Activated naive CD4-positive, alpha-beta T cell treated with anti-CD3 and anti-CD28 coated beads, Interleukin-2, amount 50 U/mL, for 24 hours (primary cell): ENCODE data around the gene ERMARD.
A peak's percentile ranks its signal among the peaks of the same experiment; 100 is the strongest.

Experiments used
- H3K27ac Mint-ChIP-seq: one replicate; pipeline ENCODE4 v1.8.0; 2021; ENCODE audit warnings: mild to moderate bottlenecking, mixed read lengths
- H3K27me3 Mint-ChIP-seq: one replicate; pipeline ENCODE4 v1.8.0; 2021; ENCODE audit warnings: mixed read lengths
- H3K36me3 Mint-ChIP-seq: one replicate; pipeline ENCODE4 v1.8.0; 2021; ENCODE audit warnings: mixed read lengths
- H3K4me1 Mint-ChIP-seq: one replicate; pipeline ENCODE4 v1.8.0; 2021; ENCODE audit warnings: mixed read lengths
- H3K4me3 Mint-ChIP-seq: one replicate; pipeline ENCODE4 v1.8.0; 2021; ENCODE audit warnings: mild to moderate bottlenecking, mixed read lengths
- H3K9me3 Mint-ChIP-seq: one replicate; pipeline ENCODE4 v1.8.0; 2021; ENCODE audit warnings: mixed read lengths

The ERMARD gene

DNA sequence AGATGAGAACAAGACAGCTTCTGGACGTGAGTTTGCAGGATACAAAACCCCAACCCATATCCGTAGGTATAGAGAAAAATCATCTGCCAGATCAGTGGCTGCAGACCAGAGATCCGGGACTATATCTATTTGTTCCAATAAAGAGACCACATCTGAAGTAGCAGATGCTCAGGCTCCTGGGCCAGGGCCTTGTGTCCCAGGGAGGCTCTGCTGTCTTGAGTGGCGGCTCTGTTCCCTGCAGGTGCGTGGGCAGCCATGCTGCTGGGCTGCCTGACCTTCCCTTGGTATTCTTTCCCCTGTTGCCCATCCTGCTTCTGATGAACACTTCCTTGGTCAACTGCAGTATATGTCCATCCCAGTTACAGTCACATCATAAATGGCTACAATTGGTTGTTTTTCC lies 34.9 kb downstream of the ERMARD start:
- H3K4me3 Mint-ChIP-seq: no peak overlapping the region
- H3K36me3 Mint-ChIP-seq: peaks cover 7% of the 10 kb centered on the region
- H3K4me1 Mint-ChIP-seq: peaks cover 14% of the 10 kb centered on the region
- peaks cover 6% of the 10 kb centered on the region for H3K27me3 Mint-ChIP-seq
- H3K27ac Mint-ChIP-seq: no peak overlapping the region
- no peaks in the 10 kb centered on the region for H3K9me3 Mint-ChIP-seq

DNA sequence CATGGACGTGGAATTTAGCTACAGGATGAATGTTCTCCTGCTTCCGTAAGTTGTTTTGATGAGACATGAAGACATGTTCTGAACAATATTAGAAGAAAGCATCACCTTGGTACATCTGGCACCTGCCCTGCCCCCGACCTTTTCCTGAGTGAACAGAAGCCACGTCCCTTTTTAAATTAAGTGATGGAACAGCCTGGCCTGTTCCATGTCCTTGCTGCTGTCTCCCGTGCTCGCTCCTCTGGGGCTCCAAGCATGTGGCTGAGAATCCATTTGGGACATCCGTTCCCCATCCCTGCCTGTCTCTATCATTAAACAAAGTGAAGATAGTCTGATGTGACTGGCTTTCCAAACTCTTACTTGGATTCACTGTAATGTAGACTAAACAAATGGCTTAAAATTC lies 36.4 kb downstream of the ERMARD start:
- Mint-ChIP-seq H3K4me3 (no peak overlapping the region), H3K27me3 (peaks cover 10% of the 10 kb centered on the region), H3K9me3 (no peaks in the 10 kb centered on the region), H3K4me1 (peaks cover 16% of the 10 kb centered on the region), H3K36me3 (peaks cover 5% of the 10 kb centered on the region), H3K27ac (no peak overlapping the region)

DNA sequence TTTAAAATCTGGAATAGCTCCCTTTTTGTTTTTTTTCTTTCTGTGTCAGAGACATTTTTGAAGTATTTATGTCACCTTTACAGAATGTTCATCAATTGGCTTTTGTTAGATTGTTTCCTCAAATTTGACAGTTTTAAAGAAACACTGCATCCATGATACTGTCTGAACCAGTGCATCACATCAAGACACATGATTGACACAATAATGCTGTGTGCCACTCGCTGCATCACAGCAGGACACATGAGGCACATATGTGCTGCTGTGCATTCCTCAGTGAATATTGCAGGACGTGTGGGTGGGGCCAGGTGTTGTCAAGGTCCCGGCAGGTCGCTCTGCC lies 37.4 kb downstream of the ERMARD start:
- Mint-ChIP-seq H3K36me3 (peaks cover 1% of the 10 kb centered on the region), H3K4me3 (peak overlapping the region; percentile 13), H3K4me1 (peaks cover 16% of the 10 kb centered on the region), H3K27me3 (peaks cover 12% of the 10 kb centered on the region), H3K9me3 (no peaks in the 10 kb centered on the region), H3K27ac (no peak overlapping the region)

- no peaks in the 10 kb centered on the region for H3K9me3 Mint-ChIP-seq
- H3K4me3 Mint-ChIP-seq: peak overlapping the region; percentile 85
- H3K36me3 Mint-ChIP-seq: no peaks in the 10 kb centered on the region
- peaks cover 14% of the 10 kb centered on the region for H3K27me3 Mint-ChIP-seq
- H3K27ac Mint-ChIP-seq: no peak overlapping the region
- H3K4me1 Mint-ChIP-seq: peaks cover 16% of the 10 kb centered on the region
These were observed 37.9 kb downstream of the ERMARD start for GRCh38 chr6:169789146-169789943.

GRCh38 chr6:169789944-169790927 lies 38.8 kb downstream of the ERMARD start:
- peaks cover 14% of the 10 kb centered on the region for H3K27me3 Mint-ChIP-seq
- H3K27ac Mint-ChIP-seq: no peak overlapping the region
- peaks cover 16% of the 10 kb centered on the region for H3K4me1 Mint-ChIP-seq

GRCh38 chr6:169791721-169792131 lies 40.3 kb downstream of the ERMARD start:
- peaks cover 16% of the 10 kb centered on the region for H3K4me1 Mint-ChIP-seq
- H3K27ac Mint-ChIP-seq: no peak overlapping the region
- peaks cover 16% of the 10 kb centered on the region for H3K27me3 Mint-ChIP-seq
- H3K9me3 Mint-ChIP-seq: no peaks in the 10 kb centered on the region
- no peaks in the 10 kb centered on the region for H3K36me3 Mint-ChIP-seq
- no peak overlapping the region for H3K4me3 Mint-ChIP-seq

More at GRCh38 chr6:169789944-169790927, 38.8 kb downstream of the ERMARD start:
- peak overlapping the region; percentile 85 for H3K4me3 Mint-ChIP-seq
- H3K36me3 Mint-ChIP-seq: no peaks in the 10 kb centered on the region
- no peaks in the 10 kb centered on the region for H3K9me3 Mint-ChIP-seq

DNA sequence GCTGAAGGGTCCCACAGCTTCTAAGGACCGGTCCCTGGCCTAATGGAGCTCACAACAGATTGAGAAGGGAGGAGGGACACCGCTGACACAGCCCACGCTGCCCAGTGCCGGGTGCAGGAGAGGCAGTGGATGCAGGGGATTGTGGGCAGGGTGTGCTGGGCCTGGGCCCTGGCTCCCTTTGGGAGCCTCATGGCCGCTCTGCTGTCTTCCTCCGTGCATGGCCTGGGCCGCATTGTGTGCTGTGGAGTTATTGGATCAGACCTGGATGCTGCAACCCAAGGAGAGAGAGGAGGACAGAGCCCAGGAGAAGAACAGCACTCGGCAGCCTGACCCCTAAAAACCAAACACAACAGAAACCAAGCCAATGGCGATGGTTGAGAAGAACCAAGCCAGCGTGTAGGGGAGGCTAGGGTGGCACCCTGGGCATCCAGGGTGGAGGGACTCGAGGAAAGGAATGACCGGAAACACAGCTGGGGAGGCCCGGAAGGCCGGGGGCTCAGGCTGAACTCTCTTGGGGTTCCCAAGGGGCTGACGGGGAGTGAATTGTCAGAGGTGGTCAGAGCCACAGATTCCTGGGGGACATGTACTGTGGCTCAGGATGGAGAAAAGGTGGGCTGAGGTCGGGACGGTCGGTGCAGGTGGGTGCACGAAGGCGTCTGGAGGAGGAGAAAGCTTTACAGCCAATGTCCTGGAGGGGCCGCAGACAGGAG lies 41.0 kb downstream of the ERMARD start:
- H3K4me3 Mint-ChIP-seq: no peak overlapping the region
- H3K27me3 Mint-ChIP-seq: peaks cover 16% of the 10 kb centered on the region
- peaks cover 16% of the 10 kb centered on the region for H3K4me1 Mint-ChIP-seq
- H3K27ac Mint-ChIP-seq: no peak overlapping the region
- H3K36me3 Mint-ChIP-seq: no peaks in the 10 kb centered on the region
- no peaks in the 10 kb centered on the region for H3K9me3 Mint-ChIP-seq

- Mint-ChIP-seq H3K9me3 (no peaks in the 10 kb centered on the region), H3K27ac (no peak overlapping the region), H3K36me3 (no peaks in the 10 kb centered on the region), H3K4me3 (no peak overlapping the region), H3K27me3 (peaks cover 20% of the 10 kb centered on the region), H3K4me1 (peaks cover 16% of the 10 kb centered on the region)
These were observed 42.0 kb downstream of the ERMARD start for GRCh38 chr6:169793408-169793807.

DNA sequence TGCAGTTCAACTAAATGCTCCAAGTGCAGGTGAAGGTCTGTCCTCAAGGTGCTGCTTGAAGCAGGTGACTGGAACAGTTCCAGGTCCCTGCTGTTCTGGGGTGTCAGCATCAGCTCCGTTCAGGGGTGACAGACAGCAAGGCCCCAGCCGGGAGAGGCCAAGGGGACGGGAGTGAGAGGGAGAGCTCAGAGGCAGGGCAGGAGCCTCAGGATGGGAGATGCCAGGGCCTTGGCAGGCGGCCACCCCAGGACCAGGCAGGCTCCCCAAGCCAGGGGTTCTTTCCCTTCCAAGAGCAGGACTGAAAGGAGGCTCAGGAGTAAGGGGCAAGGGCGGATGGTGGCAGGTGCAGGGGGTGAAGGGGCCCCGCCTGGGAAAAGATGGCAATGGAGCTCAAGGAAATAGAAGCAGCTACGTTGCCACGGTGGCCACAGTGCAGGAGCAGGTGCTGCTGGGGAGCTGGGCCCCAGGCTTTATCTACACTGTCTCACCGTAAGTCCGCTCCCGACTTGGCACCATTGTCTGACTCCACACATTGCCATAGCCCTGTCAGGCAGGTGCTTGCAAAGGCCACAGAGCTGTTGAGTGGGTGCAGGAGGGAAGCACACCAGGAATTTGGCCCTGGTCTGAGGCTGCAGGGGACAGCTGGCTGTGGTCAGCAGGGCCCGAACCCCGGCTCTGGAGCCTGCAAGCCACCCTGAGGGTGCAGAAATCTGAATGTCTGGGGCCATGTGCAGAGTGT lies 43.1 kb downstream of the ERMARD start:
- Mint-ChIP-seq H3K4me1 (peaks cover 15% of the 10 kb centered on the region), H3K9me3 (no peaks in the 10 kb centered on the region), H3K27me3 (peaks cover 27% of the 10 kb centered on the region), H3K4me3 (no peak overlapping the region), H3K36me3 (no peaks in the 10 kb centered on the region), H3K27ac (no peak overlapping the region)

- Mint-ChIP-seq H3K4me3 (no peak overlapping the region), H3K36me3 (no peaks in the 10 kb centered on the region), H3K27ac (no peak overlapping the region), H3K4me1 (peaks cover 11% of the 10 kb centered on the region), H3K9me3 (no peaks in the 10 kb centered on the region), H3K27me3 (peaks cover 28% of the 10 kb centered on the region)
These were observed 43.8 kb downstream of the ERMARD start for GRCh38 chr6:169795196-169795595.

- H3K27ac Mint-ChIP-seq: peak overlapping the region; percentile 31
- H3K4me1 Mint-ChIP-seq: peaks cover 13% of the 10 kb centered on the region
- no peak overlapping the region for H3K4me3 Mint-ChIP-seq
- no peaks in the 10 kb centered on the region for H3K36me3 Mint-ChIP-seq
- no peaks in the 10 kb centered on the region for H3K9me3 Mint-ChIP-seq
- H3K27me3 Mint-ChIP-seq: peaks cover 19% of the 10 kb centered on the region
These were observed 47.5 kb downstream of the ERMARD start for GRCh38 chr6:169798764-169799473.

- H3K27me3 Mint-ChIP-seq: peaks cover 22% of the 10 kb centered on the region
- peaks cover 19% of the 10 kb centered on the region for H3K4me1 Mint-ChIP-seq
- no peaks in the 10 kb centered on the region for H3K36me3 Mint-ChIP-seq
- H3K4me3 Mint-ChIP-seq: no peak overlapping the region
- H3K27ac Mint-ChIP-seq: no peak overlapping the region
- no peaks in the 10 kb centered on the region for H3K9me3 Mint-ChIP-seq
These were observed 48.1 kb downstream of the ERMARD start for GRCh38 chr6:169799474-169799926.

DNA sequence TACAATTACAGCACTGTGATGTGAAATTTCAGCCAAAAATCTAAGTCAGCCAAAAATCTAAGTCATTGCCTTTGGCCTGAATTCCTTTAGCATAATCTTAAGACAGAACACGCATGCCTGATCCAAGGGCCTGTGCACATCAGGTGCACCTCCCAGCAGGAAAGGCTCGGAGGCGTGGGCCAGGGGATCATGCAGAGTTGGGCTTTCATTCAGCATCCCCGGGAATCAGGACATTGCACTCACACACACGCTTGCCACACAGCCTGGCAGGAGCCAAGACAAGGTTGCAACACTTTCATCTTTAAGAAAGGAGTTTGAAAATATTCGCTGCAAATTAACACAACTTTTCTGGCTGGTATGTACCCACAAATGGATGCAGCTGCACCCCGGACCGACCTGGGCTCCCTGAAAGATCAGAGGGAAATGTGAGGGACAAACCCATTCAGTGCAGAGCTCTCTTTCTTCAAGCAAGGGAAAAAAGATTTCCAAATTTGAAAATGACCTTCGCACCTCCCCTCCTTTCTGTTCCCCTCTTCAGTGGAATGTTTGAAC lies 48.8 kb downstream of the ERMARD start:
- Mint-ChIP-seq H3K27me3 (peaks cover 29% of the 10 kb centered on the region), H3K27ac (peak overlapping the region; percentile 31), H3K4me3 (no peak overlapping the region), H3K36me3 (no peaks in the 10 kb centered on the region), H3K4me1 (peaks cover 25% of the 10 kb centered on the region), H3K9me3 (no peaks in the 10 kb centered on the region)
